Peyer's patch (tissue), 4 donors: Measurements from ENCODE around the gene ARL5C. TPM values are rescaled to one million over a fixed set of nuclear protein-coding genes. Genes with fewer than 3 reads are reported as not detected.

Experiments used
- DNase-seq, 3 donors: peaks; one replicate each; pipeline ENCODE4 v3.0.0-alpha.2; 2017 to 2019
- H3K27ac ChIP-seq, 4 donors: fragments of 200-600 bp; sonication (generic); one replicate each; pipeline ENCODE4 v1.5.1; 2016 to 2019
- H3K27me3 ChIP-seq, 2 donors: fragments of 200-600 bp; sonication (generic); one replicate each; pipeline ENCODE4 v1.5.1; 2019
- H3K36me3 ChIP-seq, 3 donors: fragments of 200-600 bp; sonication (generic); one replicate each; pipeline ENCODE4 v1.5.1; 2016 to 2019
- H3K4me1 ChIP-seq, 4 donors: fragments of 200-600 bp; sonication (generic); one replicate each; pipeline ENCODE4 v1.5.1; 2016 to 2019
- H3K4me3 ChIP-seq, 4 donors: fragments of 200-600 bp; sonication (generic); 1 replicate in 3 of 4; 2 replicates in 1 of 4; pipeline ENCODE4 v1.5.1; 2016 to 2019; ENCODE audit warnings: mild to moderate bottlenecking in 1 of 4
- H3K9me3 ChIP-seq, 4 donors: fragments of 200-600 bp; sonication (generic); one replicate each; pipeline ENCODE4 v1.5.1; 2016 to 2019; ENCODE audit warnings: mild to moderate bottlenecking in 1 of 4
- POLR2A ChIP-seq, 2 donors: fragments of 450-650 bp; IDR thresholded peaks; one replicate each; pipeline ENCODE4 v1.5.1; 2017; ENCODE audit warnings: antibody characterized with exemption in 2 of 2, mild to moderate bottlenecking in 2 of 2, moderate library complexity in 2 of 2
- total RNA-seq, 4 donors: library from RNA; depleted of rRNA; stranded (reverse); fragments of >200 nt; gene quantifications; one replicate each; pipeline ENCODE4 v1.1.0, GENCODE V29; 2016
- TF ChIP-seq, protein P1 (sequence below), 6 experiments: fragments of 450-650 bp in 4 of 6; fragments of 200-600 bp in 2 of 6; sonication (generic) in 1 of 6; IDR thresholded peaks; one replicate each; pipeline ENCODE4 v1.5.1; 2017 to 2019; ENCODE audit warnings: antibody characterized with exemption in 6 of 6, mild to moderate bottlenecking in 3 of 6, moderate library complexity in 1 of 6

The ARL5C gene
- total RNA-seq, 4 donors from 2014 or later, result not detected

GRCh38 chr17:39196808-39197291 lies 30.9 kb upstream of the ARL5C start:
- TF ChIP-seq, protein P1, sequence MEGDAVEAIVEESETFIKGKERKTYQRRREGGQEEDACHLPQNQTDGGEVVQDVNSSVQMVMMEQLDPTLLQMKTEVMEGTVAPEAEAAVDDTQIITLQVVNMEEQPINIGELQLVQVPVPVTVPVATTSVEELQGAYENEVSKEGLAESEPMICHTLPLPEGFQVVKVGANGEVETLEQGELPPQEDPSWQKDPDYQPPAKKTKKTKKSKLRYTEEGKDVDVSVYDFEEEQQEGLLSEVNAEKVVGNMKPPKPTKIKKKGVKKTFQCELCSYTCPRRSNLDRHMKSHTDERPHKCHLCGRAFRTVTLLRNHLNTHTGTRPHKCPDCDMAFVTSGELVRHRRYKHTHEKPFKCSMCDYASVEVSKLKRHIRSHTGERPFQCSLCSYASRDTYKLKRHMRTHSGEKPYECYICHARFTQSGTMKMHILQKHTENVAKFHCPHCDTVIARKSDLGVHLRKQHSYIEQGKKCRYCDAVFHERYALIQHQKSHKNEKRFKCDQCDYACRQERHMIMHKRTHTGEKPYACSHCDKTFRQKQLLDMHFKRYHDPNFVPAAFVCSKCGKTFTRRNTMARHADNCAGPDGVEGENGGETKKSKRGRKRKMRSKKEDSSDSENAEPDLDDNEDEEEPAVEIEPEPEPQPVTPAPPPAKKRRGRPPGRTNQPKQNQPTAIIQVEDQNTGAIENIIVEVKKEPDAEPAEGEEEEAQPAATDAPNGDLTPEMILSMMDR (IDR thresholded peaks at IDR 0.05), result no peak
- no peak for TF ChIP-seq POLR2A (IDR thresholded peaks at IDR 0.05)
- Histone ChIP-seq H3K4me1 (peaks cover 0 to 27% (median 20%) of the 10 kb centered on the region in 4 donors), H3K27me3 (no peaks in the 10 kb centered on the region), H3K4me3 (peak overlapping the region; percentile 62 to 72 (median 68)), H3K27ac (peak overlapping the region; percentile 52 to 79 (median 65)), H3K36me3 (peaks cover 0 to 7% (median 0%) of the 10 kb centered on the region in 3 donors), H3K9me3 (no peaks in the 10 kb centered on the region)
- DNase-seq, result peak in 1 of 3 donors; percentile 55

- H3K36me3 ChIP-seq, result peaks cover 0 to 2% (median 0%) of the 10 kb centered on the region in 3 donors
- no peaks in the 10 kb centered on the region for H3K9me3 ChIP-seq
- H3K4me3 ChIP-seq, result peak overlapping the region; percentile 62 to 72 (median 68)
- H3K27ac ChIP-seq, result peak overlapping the region in 3 of 4 donors; percentile 5 to 79 (median 52)
- TF ChIP-seq POLR2A (IDR thresholded peaks at IDR 0.05), result no peak
- TF ChIP-seq, protein P1 (IDR thresholded peaks at IDR 0.05), result no peak
- H3K4me1 ChIP-seq, result peaks cover 0 to 22% (median 17%) of the 10 kb centered on the region in 4 donors
- H3K27me3 ChIP-seq, result no peaks in the 10 kb centered on the region
- peak in 1 of 3 donors; percentile 22 for DNase-seq
Observed at GRCh38 chr17:39196241-39196807, 30.4 kb upstream of the ARL5C start.

DNA sequence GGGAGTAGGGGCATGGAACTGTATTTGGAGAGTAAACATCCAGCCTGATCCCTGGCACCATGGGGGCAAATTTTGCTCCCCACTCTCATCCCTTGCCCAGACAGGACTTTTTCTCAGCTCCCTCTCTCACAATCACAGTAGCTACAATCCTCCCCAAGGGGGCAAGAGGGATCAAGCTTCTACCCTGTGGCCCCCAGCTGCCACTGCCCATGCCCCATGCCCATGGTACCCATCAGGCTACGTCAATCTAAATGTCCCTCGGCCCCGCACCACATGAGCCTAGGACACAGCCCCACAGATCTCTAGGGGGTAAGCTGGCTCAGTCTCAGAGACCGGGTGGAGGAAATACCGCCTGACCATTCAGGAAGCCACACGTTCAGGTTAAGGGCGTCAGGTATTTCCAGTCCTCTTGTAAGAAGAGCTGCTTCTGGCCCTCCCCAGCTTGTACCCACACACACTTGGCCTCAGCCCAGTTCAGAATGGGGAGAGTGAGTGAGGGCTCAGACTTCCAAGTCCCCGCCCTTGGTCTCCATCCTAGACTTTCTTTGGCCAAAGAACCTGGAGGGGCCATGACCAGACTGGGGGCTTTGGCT lies 29.7 kb upstream of the ARL5C start:
- Histone ChIP-seq H3K4me3 (no peak overlapping the region), H3K9me3 (no peaks in the 10 kb centered on the region), H3K36me3 (no peaks in the 10 kb centered on the region), H3K27ac (peak overlapping the region in 2 of 4 donors; percentile 5 to 79), H3K4me1 (peaks cover 0 to 16% (median 14%) of the 10 kb centered on the region in 4 donors), H3K27me3 (no peaks in the 10 kb centered on the region)
- TF ChIP-seq, protein P1 (IDR thresholded peaks at IDR 0.05), result no peak
- no peak for TF ChIP-seq POLR2A (IDR thresholded peaks at IDR 0.05)
- peak in 2 of 3 donors; percentile 40 to 69 for DNase-seq

DNA sequence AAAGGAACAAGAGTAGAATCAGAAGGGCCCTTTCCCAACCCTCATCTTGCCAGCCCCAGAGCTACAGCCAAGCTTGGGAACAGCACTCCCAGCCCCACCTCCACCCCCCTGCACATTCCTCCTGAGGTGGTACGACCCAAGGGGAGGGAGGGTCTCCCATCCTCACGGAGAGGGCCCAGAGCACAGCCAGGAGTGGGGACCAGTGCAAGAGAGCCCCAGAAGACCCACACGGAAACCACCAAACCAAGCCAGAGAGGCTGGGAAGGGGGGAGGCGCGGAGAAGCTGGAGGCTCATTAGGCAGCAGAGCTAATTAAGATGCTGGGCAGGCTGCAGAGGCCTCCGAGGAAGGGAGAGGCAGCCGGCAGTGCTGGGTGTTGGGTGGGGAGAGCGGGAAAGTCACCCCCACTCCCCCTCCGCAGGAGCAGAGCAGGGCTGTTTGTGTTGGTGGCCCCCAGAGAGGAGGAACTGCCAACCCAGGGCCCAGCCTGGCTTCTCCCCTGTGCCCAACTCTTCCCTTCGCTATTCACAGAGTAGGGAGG lies 29.1 kb upstream of the ARL5C start:
- no peak for DNase-seq
- TF ChIP-seq, protein P1 (IDR thresholded peaks at IDR 0.05), result no peak
- no peak for TF ChIP-seq POLR2A (IDR thresholded peaks at IDR 0.05)
- Histone ChIP-seq H3K4me3 (no peak overlapping the region), H3K9me3 (no peaks in the 10 kb centered on the region), H3K27me3 (no peaks in the 10 kb centered on the region), H3K36me3 (peaks cover 0 to 2% (median 0%) of the 10 kb centered on the region in 3 donors), H3K27ac (no peak overlapping the region), H3K4me1 (peaks cover 0 to 16% (median 14%) of the 10 kb centered on the region in 4 donors)

- peaks cover 0 to 3% (median 0%) of the 10 kb centered on the region in 3 donors for H3K36me3 ChIP-seq
- peaks cover 0 to 16% (median 14%) of the 10 kb centered on the region in 4 donors for H3K4me1 ChIP-seq
- no peaks in the 10 kb centered on the region for H3K9me3 ChIP-seq
- no peak overlapping the region for H3K27ac ChIP-seq
- no peak for DNase-seq
- H3K4me3 ChIP-seq, result no peak overlapping the region
- TF ChIP-seq, protein P1 (IDR thresholded peaks at IDR 0.05), result peak in 1 of 6 experiments; percentile 3
- no peak for TF ChIP-seq POLR2A (IDR thresholded peaks at IDR 0.05)
- no peaks in the 10 kb centered on the region for H3K27me3 ChIP-seq
Observed at GRCh38 chr17:39194089-39194984, 28.4 kb upstream of the ARL5C start.
